HG03064 (cell line): Measurements from ENCODE around the gene TMEM141.
"Not testable (repeated sequence)": the region's sequence is repeated elsewhere in the genome, so short reads cannot be mapped to it uniquely, and the experiment has no call there.

Source experiments
- ATAC-seq: cut with Tn5 transposase; IDR thresholded peaks from one replicate; pipeline ENCODE4 v1.9.1; 2021; ENCODE audit warnings: low read depth; ENCODE audit not compliant: unreplicated experiment

TMEM141 gene

GRCh38 chr9:136754626-136755301, 36.4 kb upstream of the TMEM141 start:
- ATAC-seq, result no peak

GRCh38 chr9:136755302-136756133, 35.6 kb upstream of the TMEM141 start:
- ATAC-seq, result not testable (repeated sequence)

GRCh38 chr9:136756134-136756438, 35.1 kb upstream of the TMEM141 start:
- no peak for ATAC-seq

GRCh38 chr9:136756836-136757235, 34.3 kb upstream of the TMEM141 start:
- ATAC-seq, result no peak

GRCh38 chr9:136757328-136757727, 33.8 kb upstream of the TMEM141 start:
- no peak for ATAC-seq

GRCh38 chr9:136757751-136758140, 33.4 kb upstream of the TMEM141 start:
- no peak for ATAC-seq

GRCh38 chr9:136759001-136759400, 32.1 kb upstream of the TMEM141 start:
- ATAC-seq, result no peak

GRCh38 chr9:136759436-136760325, 31.5 kb upstream of the TMEM141 start:
- ATAC-seq, result no peak

- no peak for ATAC-seq
Measured at GRCh38 chr9:136760424-136760823, 30.7 kb upstream of the TMEM141 start.

GRCh38 chr9:136760834-136761544, 30.2 kb upstream of the TMEM141 start:
- not testable (repeated sequence) for ATAC-seq

GRCh38 chr9:136761545-136761981, 29.6 kb upstream of the TMEM141 start:
- no peak for ATAC-seq

GRCh38 chr9:136762221-136762691, 28.9 kb upstream of the TMEM141 start:
- ATAC-seq, result no peak

GRCh38 chr9:136762915-136763648, 28.1 kb upstream of the TMEM141 start:
- ATAC-seq, result no peak

- no peak for ATAC-seq
Measured at GRCh38 chr9:136763649-136764035, 27.5 kb upstream of the TMEM141 start.

- no peak for ATAC-seq
Measured at GRCh38 chr9:136764301-136764891, 26.7 kb upstream of the TMEM141 start, which contains the start of gene LCN15. Gene LCN15, minus strand, starts transcription at chr9:136764518. Its CDS starts 30 bp downstream, at chr9:136764488.

- no peak for ATAC-seq
Measured at GRCh38 chr9:136765041-136765440, 26.1 kb upstream of the TMEM141 start.

- ATAC-seq, result not testable (repeated sequence)
Measured at GRCh38 chr9:136765745-136766409, 25.3 kb upstream of the TMEM141 start.

- ATAC-seq, result not testable (repeated sequence)
Measured at GRCh38 chr9:136766410-136767120, 24.6 kb upstream of the TMEM141 start.
